ENCODE data around the gene MAPKAPK2.

DNA sequence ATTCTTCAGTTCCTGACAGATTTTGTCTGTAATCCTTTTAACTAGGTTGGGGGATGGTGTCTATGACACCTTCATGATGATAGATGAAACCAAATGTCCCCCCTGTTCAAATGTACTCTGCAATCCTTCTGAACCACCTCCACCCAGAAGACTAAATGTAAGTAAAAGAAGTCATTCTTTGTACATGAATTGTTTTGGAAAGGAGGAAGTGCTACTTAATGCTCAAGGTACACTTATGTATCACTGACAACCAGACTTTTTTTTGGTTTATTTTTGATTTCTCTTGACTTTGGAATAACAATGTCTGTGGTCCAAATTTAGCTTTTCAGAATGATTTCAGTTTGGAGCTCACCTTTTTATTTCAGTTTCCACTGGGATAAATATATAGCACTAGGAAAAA, 47.1 kb upstream of the MAPKAPK2 start:
- TF ChIP-seq POLR2A (IDR thresholded peaks at IDR 0.05; ENCODE audit: low read length), result no peak
- TF ChIP-seq GATA1 (IDR thresholded peaks at IDR 0.05; ENCODE audit: low read depth, low read length), result no peak
